ENCODE measurements around the gene CD74. TPM values are rescaled to one million over a fixed set of nuclear protein-coding genes. Genes with fewer than 3 reads are reported as not detected.

Gene CD74
- total and polyA plus RNA-seq, 2 of the 4 experiments (the other 2 are of a cell fraction) = 0.18 to 1.1 TPM

DNA sequence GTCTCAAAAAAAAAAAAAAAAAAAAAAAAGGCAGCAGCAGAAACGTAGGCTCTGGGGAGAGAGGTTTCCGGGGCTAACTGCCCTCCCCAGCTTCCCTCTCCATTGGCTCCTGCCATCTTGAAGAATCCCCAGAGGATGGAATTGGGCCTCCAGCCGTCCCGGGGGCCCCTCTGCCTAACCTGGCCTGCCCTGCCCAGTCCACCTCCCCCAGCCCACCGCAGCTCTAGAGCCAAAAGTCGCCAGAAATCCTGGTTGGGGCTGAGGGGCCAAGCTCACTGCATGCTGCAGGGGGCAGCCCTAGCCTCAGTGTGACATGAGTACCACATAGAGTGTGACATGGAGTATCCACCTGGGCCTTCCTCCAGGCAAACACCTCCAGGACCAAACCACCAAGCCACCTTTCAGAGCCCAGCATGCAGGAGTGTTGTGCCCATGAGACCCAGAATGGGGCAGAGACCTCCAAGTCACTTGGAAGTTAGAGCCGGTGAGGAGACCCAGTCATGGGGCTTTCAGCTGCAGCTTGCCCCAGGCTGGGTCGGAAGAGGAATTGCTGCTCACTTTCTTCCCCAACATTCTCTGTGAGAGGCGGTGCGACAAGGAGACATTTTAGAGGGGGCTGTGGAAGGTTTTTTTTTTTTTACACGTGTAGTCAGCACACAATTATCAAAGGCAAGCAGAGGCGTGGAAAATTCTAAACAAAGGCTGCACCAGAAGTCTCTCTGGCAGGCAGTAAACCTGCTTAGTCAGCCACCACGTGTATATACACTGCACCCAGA, 17.6 kb downstream of the CD74 start:
- POLR2A ChIA-PET (ENCODE audit: unreplicated experiment) = no interaction called here
- H3K18ac ChIP-seq (ENCODE audit: low read depth, low read length) = no peak overlapping the region
- in situ Hi-C loops (cut with MboI; ENCODE audit: low sequenced_read_pairs) (no loop called here), dilution Hi-C loops (cut with HindIII; ENCODE audit: low sequenced_read_pairs, unreplicated experiment) (no loop called here), intact Hi-C loops (cut with micrococcal nuclease) (loop anchor here (5.0 kb wide), 1 partner anchor 37 kb away; no protein-coding TSS in a partner anchor)
- no peak overlapping the region for H3K4me3 ChIP-seq (ENCODE audit: insufficient read depth, low read depth, low read length)
- no peak overlapping the region for H4K5ac ChIP-seq (ENCODE audit: low read depth, low read length)
- no peak overlapping the region for H2AFZ ChIP-seq (replicated peaks; ENCODE audit: low read length, poor library complexity)
- no peak overlapping the region for H2BK15ac ChIP-seq (ENCODE audit: low read depth, low read length)
- 75% methylated on average over 2 of the region's 13 CpGs; no CpG with 5 or more reads in 1 of the 2 experiments for WGBS, 2 experiments (ENCODE audit: extremely low coverage in 2 of 2, insufficient read length in 1 of 2)
- no peak overlapping the region for H3K4me2 ChIP-seq (ENCODE audit: low read depth, low read length)
- ATAC-seq (ENCODE audit: low read depth) (no peak), DNase-seq (no peak)
- H2AK9ac ChIP-seq (replicated peaks; ENCODE audit: low read depth, low read length, poor library complexity) = peak overlapping the region; percentile 43
- no peak overlapping the region for H4K91ac ChIP-seq (ENCODE audit: insufficient read depth, low read depth, low read length)
- H3K56ac ChIP-seq (ENCODE audit: extremely low read depth, insufficient read depth, low read length) = no peak overlapping the region
- TF ChIP-seq CEBPB (IDR thresholded peaks at IDR 0.05; ENCODE audit: low read depth, low read length) (no peak), MAZ (IDR thresholded peaks at IDR 0.05; ENCODE audit: borderline replicate concordance, low read depth, low read length) (no peak), MAFK (IDR thresholded peaks at IDR 0.05; ENCODE audit: low read depth, low read length) (no peak), RCOR1 (IDR thresholded peaks at IDR 0.05; ENCODE audit: insufficient replicate concordance, low read length) (no peak), FOS (IDR thresholded peaks at IDR 0.05; ENCODE audit: low read depth, low read length) (no peak)
- TF ChIP-seq, protein P1, sequence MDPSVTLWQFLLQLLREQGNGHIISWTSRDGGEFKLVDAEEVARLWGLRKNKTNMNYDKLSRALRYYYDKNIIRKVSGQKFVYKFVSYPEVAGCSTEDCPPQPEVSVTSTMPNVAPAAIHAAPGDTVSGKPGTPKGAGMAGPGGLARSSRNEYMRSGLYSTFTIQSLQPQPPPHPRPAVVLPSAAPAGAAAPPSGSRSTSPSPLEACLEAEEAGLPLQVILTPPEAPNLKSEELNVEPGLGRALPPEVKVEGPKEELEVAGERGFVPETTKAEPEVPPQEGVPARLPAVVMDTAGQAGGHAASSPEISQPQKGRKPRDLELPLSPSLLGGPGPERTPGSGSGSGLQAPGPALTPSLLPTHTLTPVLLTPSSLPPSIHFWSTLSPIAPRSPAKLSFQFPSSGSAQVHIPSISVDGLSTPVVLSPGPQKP (IDR thresholded peaks at IDR 0.05; ENCODE audit: borderline replicate concordance, low read depth, low read length) = no peak
- TF ChIP-seq, protein P2, sequence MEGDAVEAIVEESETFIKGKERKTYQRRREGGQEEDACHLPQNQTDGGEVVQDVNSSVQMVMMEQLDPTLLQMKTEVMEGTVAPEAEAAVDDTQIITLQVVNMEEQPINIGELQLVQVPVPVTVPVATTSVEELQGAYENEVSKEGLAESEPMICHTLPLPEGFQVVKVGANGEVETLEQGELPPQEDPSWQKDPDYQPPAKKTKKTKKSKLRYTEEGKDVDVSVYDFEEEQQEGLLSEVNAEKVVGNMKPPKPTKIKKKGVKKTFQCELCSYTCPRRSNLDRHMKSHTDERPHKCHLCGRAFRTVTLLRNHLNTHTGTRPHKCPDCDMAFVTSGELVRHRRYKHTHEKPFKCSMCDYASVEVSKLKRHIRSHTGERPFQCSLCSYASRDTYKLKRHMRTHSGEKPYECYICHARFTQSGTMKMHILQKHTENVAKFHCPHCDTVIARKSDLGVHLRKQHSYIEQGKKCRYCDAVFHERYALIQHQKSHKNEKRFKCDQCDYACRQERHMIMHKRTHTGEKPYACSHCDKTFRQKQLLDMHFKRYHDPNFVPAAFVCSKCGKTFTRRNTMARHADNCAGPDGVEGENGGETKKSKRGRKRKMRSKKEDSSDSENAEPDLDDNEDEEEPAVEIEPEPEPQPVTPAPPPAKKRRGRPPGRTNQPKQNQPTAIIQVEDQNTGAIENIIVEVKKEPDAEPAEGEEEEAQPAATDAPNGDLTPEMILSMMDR (conservative IDR thresholded peaks at IDR 0.05; ENCODE audit: low read depth, low read length) = no peak
- TF ChIP-seq, protein P3, sequence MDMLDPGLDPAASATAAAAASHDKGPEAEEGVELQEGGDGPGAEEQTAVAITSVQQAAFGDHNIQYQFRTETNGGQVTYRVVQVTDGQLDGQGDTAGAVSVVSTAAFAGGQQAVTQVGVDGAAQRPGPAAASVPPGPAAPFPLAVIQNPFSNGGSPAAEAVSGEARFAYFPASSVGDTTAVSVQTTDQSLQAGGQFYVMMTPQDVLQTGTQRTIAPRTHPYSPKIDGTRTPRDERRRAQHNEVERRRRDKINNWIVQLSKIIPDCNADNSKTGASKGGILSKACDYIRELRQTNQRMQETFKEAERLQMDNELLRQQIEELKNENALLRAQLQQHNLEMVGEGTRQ (IDR thresholded peaks at IDR 0.05; ENCODE audit: low read depth, low read length) = no peak
- H2BK20ac ChIP-seq (ENCODE audit: low read depth, low read length) = no peak overlapping the region
- H4K20me1 ChIP-seq (ENCODE audit: insufficient read depth, low read length) = peaks cover 7% of the 10 kb centered on the region; the same call in 1 of the 2 replicates
- H3K4me1 ChIP-seq (ENCODE audit: control insufficient read depth, insufficient read depth, low read length) = peaks cover 19% of the 10 kb centered on the region
- no peak overlapping the region for H3K23ac ChIP-seq (ENCODE audit: low read depth, low read length)
- peaks cover 52% of the 10 kb centered on the region for H3K36me3 ChIP-seq (ENCODE audit: control insufficient read depth, insufficient read depth, low read length)
- no peak overlapping the region for H3K27ac ChIP-seq (ENCODE audit: insufficient read depth, low read length)
- no peak overlapping the region for H2AK5ac ChIP-seq (ENCODE audit: low read depth, low read length)
- no peak overlapping the region for H4K8ac ChIP-seq (ENCODE audit: low read depth in 2 of 2, low read length in 2 of 2)
- H2BK120ac ChIP-seq (ENCODE audit: low read depth, low read length) = no peak overlapping the region
- no peak overlapping the region for H3K14ac ChIP-seq (replicated peaks; ENCODE audit: low read depth, low read length)
- no peaks in the 10 kb centered on the region for H3K27me3 ChIP-seq (ENCODE audit: control insufficient read depth, insufficient read depth, low read length)
- BruUV-seq (replicated peaks) = no TSS peak
- peak overlapping the region; percentile 12 for H2BK5ac ChIP-seq (ENCODE audit: low read depth, low read length, poor library complexity, severe bottlenecking)
- H3K9me3 ChIP-seq (ENCODE audit: control insufficient read depth, insufficient read depth, low read length) = no peaks in the 10 kb centered on the region
- no peak overlapping the region for H3K9ac ChIP-seq (ENCODE audit: low read depth, low read length)
- peaks cover 0 to 12% of the 10 kb centered on the region in 2 experiments; a peak in 1 of 4 replicates for H3K79me1 ChIP-seq (ENCODE audit: low read depth in 1 of 2, low read length in 2 of 2)
- CTCF ChIA-PET = no interaction called here
- H3K4ac ChIP-seq (ENCODE audit: low read depth, low read length) = peak overlapping the region; percentile 10; the same call in 1 of the 2 replicates
- peaks cover 27% of the 10 kb centered on the region for H3K9me1 ChIP-seq (ENCODE audit: insufficient read depth, low read length)
